NCI-H146 treated with DMSO at 0.1 percent for 48 hours (cell line): ENCODE results near the gene SERPINB1.
"Not testable (repeated sequence)": the region's sequence is repeated elsewhere in the genome, so short reads cannot be mapped to it uniquely, and the experiment has no call there.

Experiments
- DNase-seq: peaks from one replicate; lab custom pipeline; 2025; ENCODE audit not compliant: unreplicated experiment; lab: John Stamatoyannopoulos, UW

The SERPINB1 gene

GRCh38 chr6:2841264-2842138 is at the start of gene SERPINB1:
Gene SERPINB1, minus strand, starts transcription at chr6:2841863. Its CDS starts 1,277 bp downstream, at chr6:2840586.
- DNase-seq: peak; percentile 67

GRCh38 chr6:2890976-2891767 is 49.5 kb upstream of the SERPINB1 start:
- no peak for DNase-seq

- DNase-seq: no peak
Observed at GRCh38 chr6:2885967-2886735, 44.5 kb upstream of the SERPINB1 start.

GRCh38 chr6:2884804-2885203 is 43.1 kb upstream of the SERPINB1 start:
- no peak for DNase-seq

- no peak for DNase-seq
Observed at GRCh38 chr6:2883673-2884072, 42.0 kb upstream of the SERPINB1 start.

- DNase-seq: no peak
Observed at GRCh38 chr6:2881423-2881822, 39.8 kb upstream of the SERPINB1 start.

GRCh38 chr6:2880156-2880555 is 38.5 kb upstream of the SERPINB1 start:
- DNase-seq: not testable (repeated sequence)

- no peak for DNase-seq
Observed at GRCh38 chr6:2877960-2878359, 36.3 kb upstream of the SERPINB1 start.

GRCh38 chr6:2877057-2877882 is 35.6 kb upstream of the SERPINB1 start:
- no peak for DNase-seq

GRCh38 chr6:2876210-2877056 is 34.8 kb upstream of the SERPINB1 start:
- no peak for DNase-seq

GRCh38 chr6:2875359-2876191 is 33.9 kb upstream of the SERPINB1 start:
- DNase-seq: no peak

- no peak for DNase-seq
Observed at GRCh38 chr6:2873643-2874042, 32.0 kb upstream of the SERPINB1 start.

GRCh38 chr6:2872423-2873358 is 31.0 kb upstream of the SERPINB1 start:
- no peak for DNase-seq

GRCh38 chr6:2871953-2872352 is 30.3 kb upstream of the SERPINB1 start:
- no peak for DNase-seq

- no peak for DNase-seq
Observed at GRCh38 chr6:2871102-2871501, 29.4 kb upstream of the SERPINB1 start.

- no peak for DNase-seq
Observed at GRCh38 chr6:2870046-2870636, 28.5 kb upstream of the SERPINB1 start.

GRCh38 chr6:2868637-2869036 is 27.0 kb upstream of the SERPINB1 start:
- no peak for DNase-seq
